ENCODE results near the gene ROR2.

Gene ROR2

DNA sequence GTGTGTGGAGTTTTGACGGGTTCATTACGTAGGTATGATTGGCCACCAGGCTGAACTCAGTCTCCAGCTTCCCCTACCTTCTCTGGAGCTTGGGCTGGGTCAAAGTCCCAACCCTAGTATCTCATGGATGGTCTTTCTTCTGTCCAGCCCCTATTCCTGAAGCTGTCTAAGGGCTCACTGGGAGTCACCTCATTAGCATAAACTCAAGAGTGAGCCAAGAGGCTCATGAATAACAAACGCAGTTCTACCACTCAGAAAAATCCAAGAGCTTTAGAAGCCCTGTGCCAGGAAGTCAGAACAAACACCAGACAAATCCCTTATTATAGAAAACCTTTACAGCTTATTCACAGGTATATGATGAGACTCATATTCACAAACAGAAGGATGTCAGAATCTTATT, 346.1 kb downstream of the ROR2 start:
- DNase-seq: no peak

DNA sequence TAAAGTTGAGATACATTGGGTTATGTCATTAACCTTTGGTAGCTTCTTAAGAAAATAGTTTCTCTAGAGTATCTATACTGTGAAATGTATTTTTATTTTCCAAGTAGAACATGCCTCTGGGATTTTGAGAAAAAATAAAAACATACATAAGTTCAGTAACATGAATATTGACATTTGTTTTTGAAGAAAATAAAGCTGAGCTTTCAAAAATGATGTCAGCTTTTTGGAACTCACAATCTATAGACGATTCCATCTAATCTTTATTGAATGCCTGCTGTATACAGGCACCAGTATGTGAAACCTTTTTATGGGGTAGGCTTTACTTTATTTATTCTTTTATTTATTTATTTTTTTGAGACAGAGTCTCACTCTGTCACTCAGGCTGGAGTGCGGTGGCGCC, 350.5 kb downstream of the ROR2 start:
- no peak for DNase-seq

DNA sequence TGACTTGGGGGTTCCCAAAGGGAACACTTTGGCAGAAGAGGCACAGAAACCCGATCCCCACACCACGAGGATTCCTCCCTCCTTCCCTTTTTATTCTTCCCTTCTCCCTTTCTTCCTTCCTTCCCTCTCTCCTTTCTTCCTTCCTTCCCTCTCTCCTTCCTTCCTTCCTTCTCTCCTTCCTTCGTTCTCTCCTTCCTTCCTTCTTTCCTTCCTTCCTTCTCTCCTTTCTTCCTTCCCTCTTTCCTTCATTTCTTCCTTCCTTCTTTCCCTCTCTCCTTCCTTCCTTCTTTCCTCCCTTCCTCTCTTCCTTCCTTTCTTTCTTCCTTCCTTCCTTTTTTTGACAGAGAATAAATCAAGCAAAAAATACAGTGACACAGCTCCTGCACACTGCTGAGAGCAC, 358.4 kb downstream of the ROR2 start:
- no peak for DNase-seq

DNA sequence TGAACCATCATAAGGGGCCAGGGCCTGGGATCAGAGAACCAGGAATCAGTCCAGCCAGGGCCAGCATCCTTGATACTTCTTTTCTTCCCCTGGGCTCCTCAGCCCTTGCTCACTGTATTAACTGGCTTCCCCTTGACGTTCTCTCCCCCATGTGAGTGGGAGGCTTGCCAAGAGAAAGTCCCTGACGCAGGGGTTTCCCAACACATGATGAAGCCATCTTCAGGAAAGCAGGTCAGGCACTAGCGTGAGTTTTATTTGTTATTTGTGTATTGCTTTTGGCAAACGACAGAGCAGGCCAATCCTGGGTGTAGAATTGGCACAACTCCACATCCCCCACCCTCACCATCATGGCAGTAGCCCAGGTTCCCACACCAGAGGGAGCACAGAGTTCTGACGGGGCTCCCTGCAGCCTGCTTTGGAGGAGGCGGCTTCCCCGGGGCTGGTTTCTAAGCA, 360.9 kb downstream of the ROR2 start:
- DNase-seq: no peak

DNA sequence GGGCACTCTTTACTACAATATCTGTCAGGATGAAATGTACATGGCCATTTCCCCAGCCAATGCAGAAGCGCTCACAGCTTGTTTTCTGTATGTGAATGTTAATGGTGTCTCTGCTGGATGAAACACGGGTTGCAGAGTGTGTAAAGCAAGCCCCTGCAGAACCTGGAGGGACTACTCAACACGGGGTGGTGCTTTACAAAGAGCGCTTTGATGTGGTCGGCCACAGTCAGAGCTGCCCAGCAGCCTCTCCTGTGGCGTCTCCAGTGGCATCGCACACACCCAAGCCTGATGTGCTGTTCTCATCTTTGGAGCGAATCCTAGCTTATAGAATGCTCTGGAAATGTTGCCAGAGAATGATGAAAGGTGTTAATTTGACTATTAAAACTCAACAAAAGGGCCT, 363.7 kb downstream of the ROR2 start:
- DNase-seq: no peak

DNA sequence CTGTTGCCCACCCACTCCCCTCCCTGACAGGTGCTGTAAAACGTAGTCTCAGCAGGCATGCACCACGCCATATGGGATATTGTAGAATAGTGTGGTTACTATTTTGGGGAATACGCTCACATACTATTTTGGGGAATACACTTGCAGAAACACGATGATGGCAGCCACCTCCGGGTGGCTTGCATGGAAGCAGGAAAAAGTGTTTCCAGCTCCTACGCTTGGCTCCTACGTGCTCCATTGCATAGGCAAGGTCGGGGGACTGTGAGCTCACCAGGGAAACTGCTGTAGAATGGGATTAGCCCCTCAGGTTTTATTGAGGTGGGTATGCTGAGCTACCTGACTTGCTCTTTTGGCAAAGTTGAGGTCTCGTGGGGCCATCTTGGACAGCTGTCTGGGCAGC, 366.1 kb downstream of the ROR2 start:
- DNase-seq: no peak

DNA sequence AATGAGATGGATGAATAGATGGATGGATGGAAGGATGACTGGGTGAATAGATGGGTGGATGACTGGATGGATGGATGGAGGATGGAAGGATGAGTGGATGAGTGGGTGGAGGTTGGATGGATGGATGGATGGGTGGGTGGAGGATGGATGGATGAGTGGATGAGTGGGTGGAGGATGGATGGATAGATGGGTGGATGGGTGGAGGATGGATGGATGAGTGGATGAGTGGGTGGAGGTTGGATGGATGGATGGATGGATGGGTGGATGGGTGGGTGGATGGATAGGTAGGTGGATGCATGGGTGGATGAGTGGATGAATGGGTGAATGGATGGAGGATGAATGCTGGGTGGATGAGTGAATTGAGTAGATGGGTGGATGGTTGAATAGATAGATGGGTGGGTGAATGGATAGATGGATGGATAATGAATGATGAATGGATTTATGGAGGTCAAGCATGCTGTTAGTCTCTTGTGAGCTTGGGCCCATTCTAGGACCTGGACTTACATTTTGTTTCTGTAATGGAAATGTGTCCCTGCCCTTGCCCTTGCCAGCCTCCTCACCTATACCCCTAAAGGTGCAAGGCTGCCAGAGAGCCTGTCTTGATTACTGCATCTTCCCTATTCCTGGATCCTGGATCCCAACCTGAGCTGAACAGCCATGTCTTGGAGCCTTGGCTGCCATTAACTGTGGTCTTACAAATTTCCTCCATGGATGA, 366.7 kb downstream of the ROR2 start:
- DNase-seq: no peak

DNA sequence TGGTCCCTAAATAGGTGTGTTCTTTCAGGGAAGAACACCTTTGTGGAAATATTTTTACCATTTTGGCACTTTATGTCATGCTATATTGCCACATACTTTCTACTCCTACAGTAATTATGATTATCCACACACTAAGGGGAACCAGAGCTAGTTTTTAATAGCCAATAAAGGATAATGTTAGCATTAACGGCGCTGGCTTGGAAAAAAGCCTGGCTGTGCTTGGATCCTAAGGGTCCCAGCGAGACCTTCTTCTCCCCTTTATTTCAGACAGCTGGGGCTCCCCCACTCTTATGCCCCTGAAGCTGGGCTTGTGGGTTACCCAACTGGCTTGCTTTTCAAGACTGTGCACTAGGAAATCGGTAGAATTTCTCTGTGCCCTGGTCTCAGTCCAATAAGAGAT, 367.8 kb downstream of the ROR2 start:
- no peak for DNase-seq

DNA sequence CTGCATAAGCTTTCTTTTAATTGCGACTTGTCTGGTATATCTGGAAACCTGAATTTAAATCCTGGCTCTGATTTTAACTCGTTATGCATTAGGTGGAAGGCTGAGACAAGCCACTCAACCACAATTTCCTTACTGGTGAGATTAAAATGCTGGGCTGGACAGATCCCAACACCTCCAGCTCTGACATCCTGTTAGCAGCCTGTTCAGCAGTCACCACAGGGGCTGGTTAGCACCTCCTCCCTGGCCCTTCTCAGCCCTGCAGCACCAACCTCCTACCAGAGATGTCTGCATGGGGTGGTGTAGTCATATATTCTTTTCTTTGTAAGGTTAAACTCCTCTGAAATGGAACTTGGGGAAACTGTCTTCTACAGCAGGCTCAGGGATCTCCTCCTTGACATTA, 369.9 kb downstream of the ROR2 start:
- DNase-seq: no peak

DNA sequence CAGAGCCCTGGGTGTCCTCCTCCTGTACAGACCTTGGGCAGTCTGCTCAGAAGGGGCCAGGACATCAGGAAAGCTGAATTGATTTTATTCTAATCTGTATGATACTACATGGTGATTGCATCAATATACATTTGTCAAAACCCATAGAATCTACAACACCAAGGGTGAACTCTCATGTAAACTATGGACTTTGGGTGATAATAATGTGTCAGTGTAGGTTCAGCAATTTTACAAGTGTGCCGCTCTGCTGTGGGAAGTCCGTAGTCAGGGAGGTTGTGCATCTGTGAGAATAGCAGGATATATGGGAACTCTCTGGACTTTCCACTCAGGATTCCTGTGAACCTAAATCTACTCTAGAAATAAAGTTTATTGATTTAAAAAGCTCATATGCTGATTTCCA, 371.1 kb downstream of the ROR2 start:
- no peak for DNase-seq

DNA sequence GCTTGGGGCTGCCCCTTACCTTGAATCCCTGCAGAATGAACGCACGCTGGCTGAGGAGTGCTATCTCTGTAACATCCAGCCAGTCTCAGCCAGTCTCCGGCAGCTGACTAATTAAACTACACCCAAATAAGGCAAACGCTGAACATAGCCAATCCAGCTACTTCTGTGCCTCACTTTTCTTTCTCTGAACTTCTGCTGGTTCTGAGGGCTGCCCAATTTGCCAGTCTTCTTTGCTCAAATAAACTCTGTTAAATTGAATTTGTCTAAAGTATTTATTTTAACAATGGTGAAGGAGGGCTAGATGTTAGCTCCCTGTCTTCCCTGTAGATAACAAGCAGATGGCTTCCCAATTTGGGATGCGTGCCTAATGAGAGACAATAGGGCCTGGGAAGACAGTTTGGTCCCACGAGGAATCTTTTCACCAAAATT, 372.4 kb downstream of the ROR2 start:
- no peak for DNase-seq

DNA sequence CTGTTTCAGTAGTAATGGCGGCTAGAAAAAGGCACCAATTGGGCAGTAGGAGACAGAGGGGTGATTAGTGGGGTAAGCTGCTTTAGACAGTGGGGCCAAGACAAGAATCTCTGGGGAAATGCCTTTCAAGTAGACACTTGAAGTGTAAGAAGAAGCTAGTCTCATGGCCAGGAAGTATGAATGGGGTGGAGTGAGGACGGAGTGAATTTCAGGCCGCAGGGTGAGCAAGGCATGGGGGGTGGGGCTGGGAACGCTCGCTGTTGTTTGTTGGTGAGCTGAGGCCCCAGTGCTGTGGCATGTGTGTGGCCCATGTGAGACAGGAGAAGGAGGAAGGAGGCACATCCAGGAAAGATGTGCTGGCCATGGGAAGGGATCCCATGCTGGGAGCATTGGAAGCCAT, 377.2 kb downstream of the ROR2 start:
- no peak for DNase-seq

DNA sequence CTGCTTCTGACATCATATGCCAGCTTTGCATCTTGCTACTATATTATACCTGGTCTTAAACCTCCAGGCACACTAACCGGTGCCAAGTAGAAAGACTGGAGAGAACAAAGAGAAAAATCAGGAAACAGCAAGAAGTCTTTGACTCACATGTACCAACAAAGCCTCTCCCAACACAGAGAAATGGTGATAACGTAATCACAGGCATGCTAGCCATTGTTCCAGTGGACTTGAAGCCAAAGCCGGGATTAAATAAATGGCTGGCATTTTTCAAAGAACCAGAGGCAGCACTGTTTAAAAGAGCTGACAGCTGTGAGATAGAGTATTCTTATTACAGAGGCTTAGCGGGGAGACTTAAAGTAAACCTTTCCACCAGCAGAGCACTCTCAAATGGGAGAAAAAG, 378.0 kb downstream of the ROR2 start:
- peak; percentile 6 for DNase-seq

DNA sequence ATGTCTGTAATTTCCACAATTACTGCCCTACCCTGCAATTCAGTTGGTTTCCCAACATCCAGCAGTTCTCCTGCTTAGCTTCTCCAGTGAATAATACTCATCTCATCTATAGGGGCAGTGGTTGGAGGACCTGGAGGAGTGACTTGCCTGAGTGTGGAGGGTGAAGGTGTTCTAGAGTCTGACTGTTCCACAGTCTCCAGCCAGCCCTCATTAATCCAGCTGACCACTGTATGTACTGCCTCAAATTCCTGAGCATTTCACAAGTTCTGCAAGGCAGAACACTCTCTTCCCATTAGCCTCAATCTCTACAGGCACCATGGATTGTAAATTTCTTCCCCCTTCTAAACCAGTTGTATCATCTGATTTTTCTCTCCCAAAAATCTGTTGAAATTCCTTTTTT, 379.0 kb downstream of the ROR2 start:
- no peak for DNase-seq

DNA sequence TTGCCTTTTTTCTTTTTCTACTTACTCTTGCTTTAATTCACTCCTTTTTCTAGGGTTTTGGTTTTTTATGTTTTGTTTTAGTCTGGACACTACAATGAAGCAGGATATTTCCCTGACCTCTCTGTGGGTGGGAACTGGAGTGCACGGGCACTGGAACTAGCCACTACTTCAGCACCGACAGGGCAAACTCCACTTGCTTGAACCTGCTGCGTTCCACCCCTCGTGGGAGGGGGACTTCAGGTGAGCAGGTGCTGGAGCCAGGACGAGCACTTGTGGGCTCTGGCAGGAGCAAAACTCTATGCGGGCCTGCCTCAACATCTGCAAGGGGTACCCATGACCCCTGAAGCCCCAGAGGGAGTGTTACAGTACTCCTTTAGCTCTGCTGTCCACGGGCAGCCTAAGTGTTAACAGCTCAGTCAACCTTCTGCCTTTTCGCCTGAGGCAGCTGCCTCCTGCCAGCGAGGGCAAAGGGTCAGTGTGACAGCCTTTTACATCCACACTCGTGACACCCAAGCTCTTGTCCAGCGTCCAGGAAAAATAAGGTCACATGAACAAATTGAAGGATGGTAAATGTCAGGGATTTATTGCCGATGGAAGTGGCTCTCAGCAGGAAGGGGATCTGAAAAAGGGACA, 382.3 kb downstream of the ROR2 start:
- DNase-seq: no peak

DNA sequence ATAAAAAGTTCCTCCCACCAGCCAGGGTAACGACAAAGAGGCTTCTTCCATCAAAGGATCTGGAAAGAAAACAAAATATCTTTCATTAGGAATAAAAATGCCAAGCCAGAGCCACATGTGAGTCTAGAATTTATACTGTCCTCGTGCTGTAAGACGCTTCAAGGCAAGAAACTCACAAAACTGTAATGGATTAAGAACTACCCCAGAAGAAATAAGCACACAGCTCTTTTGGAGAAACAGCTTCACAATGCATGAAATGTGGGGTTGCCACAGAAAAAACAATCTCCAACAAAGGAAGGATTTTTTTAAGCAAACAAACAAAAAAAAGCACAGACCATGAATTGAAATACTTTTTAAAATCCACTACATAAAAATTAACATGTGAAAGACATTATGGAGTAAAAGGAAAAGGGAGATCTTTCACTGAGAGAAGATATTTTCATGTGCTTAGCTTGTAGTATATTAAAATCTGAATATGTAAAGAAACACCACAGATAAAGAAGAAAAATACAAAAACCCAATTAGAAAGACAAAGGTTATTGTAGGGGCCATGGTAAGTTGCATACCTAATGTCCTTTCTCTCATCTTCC, 385.9 kb downstream of the ROR2 start:
- DNase-seq: no peak

DNA sequence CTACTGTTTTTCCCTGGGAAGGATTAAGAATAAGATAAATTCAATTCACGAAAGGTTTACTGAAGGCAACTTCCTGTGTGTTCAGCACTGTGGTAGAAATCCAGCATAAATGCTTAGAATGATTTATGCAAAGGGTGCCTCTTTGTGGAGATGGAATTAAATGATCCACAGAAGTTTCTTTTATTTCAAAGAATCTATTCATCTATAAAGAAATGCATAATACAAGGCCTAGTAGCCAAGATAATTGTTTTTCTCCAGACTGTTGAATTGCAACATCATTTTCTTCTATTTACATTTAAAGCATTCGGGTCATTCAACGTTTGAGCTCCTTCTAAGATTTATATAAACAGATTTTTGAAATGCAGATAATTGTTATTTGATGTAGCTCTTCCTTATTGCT, 387.6 kb downstream of the ROR2 start:
- no peak for DNase-seq

DNA sequence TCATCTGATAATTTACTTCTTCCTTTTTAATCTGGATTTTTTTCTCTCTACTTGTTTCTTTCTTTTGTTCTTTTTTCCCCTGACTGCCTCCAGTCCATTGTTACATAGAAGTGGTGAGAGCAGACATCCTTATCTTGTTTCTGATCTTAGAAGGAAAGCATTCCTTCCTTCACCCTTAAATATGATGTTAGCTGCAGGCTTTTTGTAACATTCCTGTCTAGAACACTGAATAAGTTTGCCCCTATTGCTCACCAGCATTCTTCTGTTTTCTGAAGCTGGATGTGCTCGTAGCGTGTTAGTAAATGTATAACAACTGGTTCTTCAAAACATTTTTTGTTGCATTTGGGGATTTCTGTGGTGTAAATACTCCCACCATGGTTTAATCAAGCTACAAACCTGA, 389.7 kb downstream of the ROR2 start:
- no peak for DNase-seq

DNA sequence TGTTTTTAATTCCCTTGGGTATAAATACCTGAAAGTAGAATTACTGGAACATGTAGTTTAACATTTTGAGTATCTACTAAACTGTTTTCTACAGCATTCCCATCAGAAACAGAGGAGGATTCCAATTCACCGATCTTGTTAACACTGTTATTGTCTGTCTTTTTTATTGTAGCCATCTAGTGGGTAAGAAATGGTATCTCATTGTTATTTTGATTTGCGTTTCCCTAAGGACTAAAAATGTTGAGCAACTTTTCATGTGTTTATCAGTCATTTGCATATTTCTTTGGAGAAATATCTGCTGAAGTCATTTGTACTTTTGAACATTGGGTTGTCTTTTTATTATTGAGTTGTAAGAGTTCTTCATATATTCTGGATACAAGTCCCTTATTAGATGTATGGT, 391.1 kb downstream of the ROR2 start:
- DNase-seq: no peak

DNA sequence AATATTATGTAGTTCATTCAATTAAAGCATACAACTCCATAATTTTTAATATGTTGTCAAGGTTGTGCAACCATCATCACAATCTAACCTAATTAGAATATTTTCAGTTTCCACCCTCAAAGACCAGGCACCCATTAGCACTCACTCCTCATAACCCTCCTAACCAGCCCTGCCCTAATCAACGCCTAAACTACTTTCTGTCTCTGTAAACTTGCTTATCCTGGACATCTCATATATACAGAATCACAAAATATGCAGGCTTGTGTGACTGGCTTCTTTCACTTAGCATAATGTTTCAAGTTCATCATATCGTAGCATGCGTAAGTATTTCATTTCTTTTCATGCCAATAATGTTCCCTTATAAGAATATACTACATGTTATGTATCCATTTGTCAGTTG, 391.6 kb downstream of the ROR2 start:
- DNase-seq: no peak

DNA sequence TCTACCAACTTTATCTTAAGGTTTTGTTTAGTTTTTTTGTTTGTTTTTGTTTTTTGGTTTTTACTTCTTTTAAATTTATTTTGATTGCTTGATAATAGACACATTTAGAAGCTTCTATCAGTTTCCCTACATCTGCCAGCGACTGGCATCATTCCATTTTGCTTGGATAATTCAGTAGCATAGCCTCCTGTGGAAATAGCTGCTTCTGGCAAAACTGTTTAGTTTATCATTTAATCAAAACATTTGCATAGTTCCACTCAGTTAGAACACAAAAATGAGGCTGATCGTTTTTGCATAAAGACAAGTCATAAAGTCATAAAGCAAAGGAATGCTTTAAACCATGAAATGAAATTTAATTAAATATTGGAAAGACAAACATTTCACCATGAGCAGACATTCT, 392.7 kb downstream of the ROR2 start:
- DNase-seq: no peak

DNA sequence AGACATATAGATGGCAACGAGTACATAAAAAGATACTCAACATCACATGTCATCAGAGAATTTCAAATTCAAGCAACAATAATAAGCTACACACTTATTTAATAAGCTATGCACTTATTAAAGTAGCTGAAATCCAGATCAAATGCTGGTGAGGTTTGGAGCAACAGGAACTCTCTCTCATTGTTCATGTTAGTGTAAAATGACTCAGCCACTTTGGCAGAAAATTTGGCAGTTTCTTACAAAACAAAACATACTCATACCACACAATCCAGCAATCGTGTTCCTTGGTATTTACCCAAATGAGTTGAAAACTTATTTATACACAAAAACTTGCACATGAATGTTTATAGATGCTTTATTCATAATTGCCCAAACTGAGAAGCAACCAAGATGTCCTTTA, 394.9 kb downstream of the ROR2 start:
- DNase-seq: no peak

DNA sequence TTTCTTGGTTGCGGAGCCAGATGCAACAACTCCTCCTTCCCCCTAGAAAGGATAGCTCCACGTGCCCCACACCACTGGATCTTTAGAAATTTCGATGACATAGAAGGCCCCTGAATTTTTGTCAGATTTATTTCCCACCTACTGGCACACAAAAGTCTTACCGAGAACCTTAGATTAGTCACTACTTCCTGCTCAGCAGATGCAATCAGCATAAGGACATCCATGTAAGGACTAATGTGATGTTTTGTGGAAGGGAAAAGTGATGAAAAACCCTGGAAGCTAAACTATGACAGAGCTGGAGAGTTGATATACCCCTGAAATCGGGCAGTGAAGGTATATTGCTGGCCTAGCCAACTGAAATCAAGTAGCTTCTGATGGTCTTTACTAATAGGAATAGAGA, 400.9 kb downstream of the ROR2 start:
- DNase-seq: no peak

DNA sequence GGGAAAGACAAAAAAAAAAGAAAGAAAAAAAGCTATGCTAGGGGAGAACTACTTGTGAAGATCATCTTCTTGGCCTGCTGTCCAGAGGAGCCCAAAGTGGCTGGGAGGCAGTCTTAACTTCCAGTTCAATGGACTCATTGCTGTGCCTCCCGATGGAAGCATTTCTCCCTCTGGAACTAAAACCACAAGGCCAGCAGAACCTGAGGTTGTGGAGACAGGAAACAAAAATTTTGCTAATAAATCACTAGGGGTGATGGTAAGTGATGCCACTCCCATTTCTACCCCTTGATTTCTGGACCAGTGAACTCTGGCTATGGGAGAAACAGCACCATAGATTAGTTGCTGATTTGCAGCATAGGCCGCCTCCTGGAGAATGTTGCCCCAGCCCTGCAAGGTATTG, 402.9 kb downstream of the ROR2 start:
- no peak for DNase-seq

DNA sequence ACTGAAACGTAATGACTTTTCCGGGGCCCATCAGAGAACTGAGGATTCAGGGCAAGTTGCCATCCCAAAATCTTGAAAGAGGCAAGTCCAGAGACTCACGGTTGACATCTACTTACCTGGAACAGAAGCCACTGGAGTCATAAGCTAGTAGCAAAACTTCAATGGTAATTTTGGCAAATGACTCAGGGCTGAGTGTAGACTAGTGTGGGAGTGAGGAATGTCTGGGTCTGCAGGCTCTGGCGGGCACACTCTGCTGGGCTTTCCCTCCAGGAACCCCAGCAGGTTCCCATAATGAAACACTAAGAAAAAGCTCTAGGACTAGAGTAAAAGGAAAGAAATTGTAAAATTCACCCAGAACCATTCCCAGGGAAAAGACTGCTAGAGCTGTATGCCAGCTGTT, 403.5 kb downstream of the ROR2 start:
- DNase-seq: no peak
